ENCODE measurements around the gene SH3BP5L. TPM values are rescaled to one million over a fixed set of nuclear protein-coding genes. Genes with fewer than 3 reads are reported as not detected.

SH3BP5L gene
- total and polyA plus RNA-seq, 7 donors = 18.6 to 52.7 (median 26.9) TPM

DNA sequence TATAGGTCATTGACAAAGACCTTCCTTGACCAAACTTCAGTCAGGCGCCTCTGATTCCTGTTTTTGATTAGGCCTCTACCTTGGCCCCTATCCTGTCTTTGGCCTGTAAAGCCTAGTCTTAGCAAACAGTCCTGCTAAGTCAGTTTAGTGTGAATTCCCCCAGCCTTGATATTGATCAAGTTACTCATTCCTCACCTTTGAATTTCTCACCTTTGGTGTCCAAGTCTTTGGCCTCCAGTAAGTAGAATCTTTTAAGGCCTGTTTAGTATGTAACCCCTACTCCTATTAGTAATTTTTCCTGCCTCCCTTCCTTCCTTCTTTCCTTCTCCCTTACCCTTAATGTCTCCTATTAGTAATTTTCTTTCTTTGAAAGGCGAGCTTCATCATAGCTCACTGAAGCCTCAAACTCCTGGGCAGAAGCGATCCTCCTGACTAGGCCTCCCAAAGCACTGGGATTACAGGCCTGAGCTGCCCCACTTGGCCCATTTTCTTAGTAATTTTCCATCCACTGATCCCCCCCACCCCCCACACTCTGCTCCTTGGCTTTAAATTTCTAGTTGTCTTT, 46.2 kb upstream of the SH3BP5L start:
- Histone ChIP-seq H3K27me3 (ENCODE audit: insufficient read depth in 3 of 3, low read length in 2 of 3) (peaks cover 0 to 2% (median 0%) of the 10 kb centered on the region in 3 donors), H3K9me3 (no peaks in the 10 kb centered on the region), H3K4me1 (no peaks in the 10 kb centered on the region), H3K36me3 (ENCODE audit: insufficient read depth in 1 of 2, low read depth in 1 of 2) (no peaks in the 10 kb centered on the region), H3K4me3 (peak overlapping the region; percentile 78), H3K27ac (peak overlapping the region; percentile 95)
- intact Hi-C loops (cut with DNase I) = no loop called here
- DNase-seq (no peak), ATAC-seq (no peak)
- TF ChIP-seq, protein P1, sequence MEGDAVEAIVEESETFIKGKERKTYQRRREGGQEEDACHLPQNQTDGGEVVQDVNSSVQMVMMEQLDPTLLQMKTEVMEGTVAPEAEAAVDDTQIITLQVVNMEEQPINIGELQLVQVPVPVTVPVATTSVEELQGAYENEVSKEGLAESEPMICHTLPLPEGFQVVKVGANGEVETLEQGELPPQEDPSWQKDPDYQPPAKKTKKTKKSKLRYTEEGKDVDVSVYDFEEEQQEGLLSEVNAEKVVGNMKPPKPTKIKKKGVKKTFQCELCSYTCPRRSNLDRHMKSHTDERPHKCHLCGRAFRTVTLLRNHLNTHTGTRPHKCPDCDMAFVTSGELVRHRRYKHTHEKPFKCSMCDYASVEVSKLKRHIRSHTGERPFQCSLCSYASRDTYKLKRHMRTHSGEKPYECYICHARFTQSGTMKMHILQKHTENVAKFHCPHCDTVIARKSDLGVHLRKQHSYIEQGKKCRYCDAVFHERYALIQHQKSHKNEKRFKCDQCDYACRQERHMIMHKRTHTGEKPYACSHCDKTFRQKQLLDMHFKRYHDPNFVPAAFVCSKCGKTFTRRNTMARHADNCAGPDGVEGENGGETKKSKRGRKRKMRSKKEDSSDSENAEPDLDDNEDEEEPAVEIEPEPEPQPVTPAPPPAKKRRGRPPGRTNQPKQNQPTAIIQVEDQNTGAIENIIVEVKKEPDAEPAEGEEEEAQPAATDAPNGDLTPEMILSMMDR (IDR thresholded peaks at IDR 0.05) = no peak
- WGBS, 3 donors = 95 to 99% (median 98%) methylated on average over 3 of the region's 3 CpGs

DNA sequence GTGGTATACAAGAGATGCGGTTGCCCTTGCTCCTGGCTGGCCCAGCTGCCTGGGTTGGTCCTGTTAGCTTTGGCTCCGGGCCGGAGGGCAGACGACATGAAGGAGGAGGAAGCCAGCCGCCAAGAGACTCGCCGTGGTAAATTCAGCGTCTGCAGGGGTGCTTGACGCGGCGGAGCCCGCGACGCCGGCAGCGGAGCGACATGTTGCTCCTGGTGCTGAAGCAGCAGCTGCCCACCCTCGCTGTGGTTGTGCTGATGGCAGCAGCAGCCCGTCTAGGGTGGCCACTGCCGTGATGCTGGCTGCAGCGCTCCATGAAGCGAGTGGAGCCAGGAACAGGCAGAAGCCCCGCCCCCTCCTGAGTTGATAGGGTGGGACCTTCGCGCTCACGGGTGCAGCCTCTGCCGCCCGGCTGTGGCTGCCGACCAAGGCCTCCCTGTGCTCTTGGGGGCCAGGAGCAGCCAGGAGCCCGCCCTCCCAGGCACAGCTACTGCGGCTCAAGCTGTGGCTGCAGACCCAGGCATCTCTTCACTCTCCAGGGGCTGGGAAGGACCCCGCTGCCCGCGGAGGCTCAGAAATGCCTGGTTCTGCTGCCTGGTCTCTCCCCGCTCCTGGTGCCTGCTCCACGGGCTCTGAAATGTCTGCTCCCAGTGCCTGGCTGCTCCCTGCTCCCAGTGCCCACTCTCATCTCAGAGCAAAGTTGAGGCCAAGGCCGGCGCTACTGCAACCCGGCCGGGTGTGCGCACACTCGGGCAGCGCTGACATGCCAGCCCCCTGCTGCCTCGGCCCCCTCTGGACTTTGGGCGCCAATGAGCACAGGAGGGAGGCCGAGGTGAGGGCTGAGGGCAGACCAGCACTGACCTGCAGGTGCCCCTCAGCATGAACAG, 37.5 kb upstream of the SH3BP5L start:
- TF ChIP-seq, protein P1 (IDR thresholded peaks at IDR 0.05) = no peak
- DNase-seq (peak; percentile 88 to 91), ATAC-seq (peak; percentile 36 to 57 (median 43))
- Histone ChIP-seq H3K27me3 (ENCODE audit: insufficient read depth in 3 of 3, low read length in 2 of 3) (peaks cover 0 to 2% (median 0%) of the 10 kb centered on the region in 3 donors), H3K36me3 (ENCODE audit: insufficient read depth in 1 of 2, low read depth in 1 of 2) (no peaks in the 10 kb centered on the region), H3K4me3 (peak overlapping the region; percentile 71), H3K9me3 (no peaks in the 10 kb centered on the region), H3K27ac (peak overlapping the region; percentile 25), H3K4me1 (peaks cover 14% of the 10 kb centered on the region)
- intact Hi-C loops (cut with DNase I) = no loop called here
- WGBS, 3 donors = 2 to 5% (median 4%) methylated on average over 44 to 46 of the region's 46 CpGs

DNA sequence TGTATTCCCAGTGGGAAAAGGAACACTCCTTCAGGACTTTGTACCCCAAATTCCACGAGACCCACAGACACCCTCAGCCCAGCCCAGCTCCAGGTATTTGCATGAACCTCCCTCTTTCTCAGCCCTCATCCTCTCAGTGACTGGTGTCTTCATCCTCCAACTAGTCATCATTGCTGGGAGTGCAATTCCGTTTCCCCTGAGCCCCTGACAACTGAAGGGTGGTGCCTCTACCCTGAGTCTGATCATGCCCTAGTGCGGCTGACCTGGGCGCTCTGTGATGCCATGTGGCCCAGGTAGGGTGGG, 36.9 kb upstream of the SH3BP5L start:
- Histone ChIP-seq H3K4me3 (peak overlapping the region; percentile 71), H3K4me1 (peaks cover 16% of the 10 kb centered on the region), H3K36me3 (ENCODE audit: insufficient read depth in 1 of 2, low read depth in 1 of 2) (no peaks in the 10 kb centered on the region), H3K27ac (peak overlapping the region; percentile 25), H3K27me3 (ENCODE audit: insufficient read depth in 3 of 3, low read length in 2 of 3) (peaks cover 0 to 2% (median 0%) of the 10 kb centered on the region in 3 donors), H3K9me3 (no peaks in the 10 kb centered on the region)
- WGBS, 3 donors = 17 to 19% (median 17%) methylated on average over 4 of the region's 4 CpGs
- intact Hi-C loops (cut with DNase I) = no loop called here
- ATAC-seq (no peak), DNase-seq (no peak)
- TF ChIP-seq, protein P1 (IDR thresholded peaks at IDR 0.05) = no peak

DNA sequence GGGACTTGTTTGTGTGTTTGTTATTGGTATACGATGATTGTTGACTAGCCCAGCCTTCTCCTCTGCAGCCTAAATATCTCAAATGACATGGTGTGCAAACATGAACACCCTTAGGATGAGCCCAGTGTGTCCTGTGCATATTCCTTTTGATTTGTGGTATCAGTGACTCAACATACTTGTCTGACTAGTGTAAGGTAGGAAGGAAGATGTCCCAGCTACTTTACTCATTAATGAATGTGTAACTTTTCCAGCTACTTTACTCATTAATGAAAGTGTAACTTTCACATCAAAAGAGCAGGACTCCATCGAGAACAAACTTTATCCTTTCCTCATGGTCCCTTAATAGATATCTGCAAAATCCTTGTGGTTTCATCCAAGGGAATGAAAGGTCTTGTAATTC, 35.9 kb upstream of the SH3BP5L start:
- Histone ChIP-seq H3K9me3 (no peaks in the 10 kb centered on the region), H3K4me3 (no peak overlapping the region), H3K27me3 (ENCODE audit: insufficient read depth in 3 of 3, low read length in 2 of 3) (no peaks in the 10 kb centered on the region), H3K36me3 (ENCODE audit: insufficient read depth in 1 of 2, low read depth in 1 of 2) (no peaks in the 10 kb centered on the region), H3K27ac (no peak overlapping the region), H3K4me1 (peaks cover 21% of the 10 kb centered on the region)
- TF ChIP-seq, protein P1 (IDR thresholded peaks at IDR 0.05) = no peak
- WGBS, 3 donors = 83 to 92% (median 91%) methylated on average over 2 of the region's 2 CpGs
- ATAC-seq (no peak), DNase-seq (no peak)
- intact Hi-C loops (cut with DNase I) = no loop called here
